RPMI8226 (cell line): Measurements from ENCODE around the gene TGFA.
"Not testable (repeated sequence)": the region's sequence is repeated elsewhere in the genome, so short reads cannot be mapped to it uniquely, and the experiment has no call there.

Experiments
- DNase-seq: peaks from one replicate; pipeline ENCODE4 v3.0.0-alpha.2; 2015

Gene TGFA

DNA sequence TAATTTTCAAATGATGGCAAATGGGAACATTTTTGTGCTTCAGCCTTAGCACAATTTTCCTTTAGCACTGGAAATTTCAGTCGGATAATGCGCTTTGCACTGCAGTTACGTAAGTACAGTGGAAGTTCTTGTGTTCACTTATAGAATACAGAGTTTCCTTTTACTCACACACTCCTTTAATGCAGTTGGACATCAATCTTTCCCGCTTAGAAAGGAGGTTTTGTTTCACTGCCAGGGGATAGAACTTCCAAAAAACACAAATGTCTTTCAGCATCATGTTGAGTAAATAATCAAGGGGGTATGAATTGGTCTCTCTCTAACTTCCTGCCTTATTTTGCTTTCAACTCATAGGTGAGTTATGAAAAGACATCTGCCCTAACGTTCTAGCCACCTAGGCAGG is 63.2 kb downstream of the TGFA start:
- DNase-seq = no peak

DNA sequence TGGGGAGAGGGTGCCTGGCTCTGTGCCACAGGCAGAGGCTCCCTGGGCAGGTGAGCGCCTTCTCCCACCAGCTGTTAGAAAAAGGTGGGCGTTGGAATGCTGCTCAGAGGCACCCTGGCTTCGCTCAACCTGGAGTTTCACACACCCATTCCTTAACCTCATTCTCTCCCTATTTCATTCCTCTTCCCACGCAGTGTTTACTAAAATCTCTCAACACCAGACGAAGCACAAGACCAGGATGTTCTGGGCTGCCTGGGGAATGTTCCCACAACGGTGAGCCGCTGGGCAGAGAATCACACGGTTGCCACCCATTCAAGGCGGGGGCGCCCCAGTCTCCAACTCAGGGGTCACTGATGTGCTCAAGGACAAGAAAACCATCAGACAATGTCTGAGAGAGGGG is 64.5 kb downstream of the TGFA start:
- DNase-seq = no peak

DNA sequence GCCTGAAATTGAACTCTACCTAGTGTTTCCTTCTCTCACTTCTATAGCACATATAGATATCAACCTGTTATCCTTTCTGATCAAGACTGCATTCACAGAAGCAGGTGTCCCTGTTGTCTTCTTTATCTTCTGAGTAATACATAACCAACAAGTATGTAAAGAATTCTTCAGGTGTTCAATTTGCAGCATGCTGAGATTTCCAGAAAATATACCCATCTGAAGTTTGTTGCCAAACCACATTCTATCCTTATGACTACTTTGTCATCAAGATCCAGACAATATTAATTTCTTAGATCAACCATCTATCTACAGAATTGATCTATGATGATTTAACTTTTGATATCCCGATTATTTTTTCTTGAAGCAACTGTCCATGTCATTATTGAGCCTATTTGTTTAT is 69.5 kb downstream of the TGFA start:
- no peak for DNase-seq

DNA sequence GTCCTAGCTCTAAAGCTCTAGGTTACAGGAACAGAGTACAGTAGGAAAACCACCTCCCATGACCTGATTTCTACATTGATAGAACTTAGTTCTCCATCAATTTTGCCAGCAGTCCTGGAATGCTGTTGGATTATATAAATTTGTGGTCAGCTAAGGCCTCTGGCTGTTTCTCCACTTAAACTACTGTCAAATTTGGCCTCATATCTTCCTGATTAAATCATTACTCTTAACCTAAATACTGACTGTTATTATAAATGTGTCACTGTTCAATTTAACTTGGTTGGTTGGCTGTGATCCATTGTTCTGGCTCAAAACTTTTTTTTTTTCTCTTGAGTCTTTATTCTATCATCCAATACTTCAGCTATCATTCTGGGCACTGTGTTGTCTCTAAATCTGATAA is 71.2 kb downstream of the TGFA start:
- DNase-seq = no peak

DNA sequence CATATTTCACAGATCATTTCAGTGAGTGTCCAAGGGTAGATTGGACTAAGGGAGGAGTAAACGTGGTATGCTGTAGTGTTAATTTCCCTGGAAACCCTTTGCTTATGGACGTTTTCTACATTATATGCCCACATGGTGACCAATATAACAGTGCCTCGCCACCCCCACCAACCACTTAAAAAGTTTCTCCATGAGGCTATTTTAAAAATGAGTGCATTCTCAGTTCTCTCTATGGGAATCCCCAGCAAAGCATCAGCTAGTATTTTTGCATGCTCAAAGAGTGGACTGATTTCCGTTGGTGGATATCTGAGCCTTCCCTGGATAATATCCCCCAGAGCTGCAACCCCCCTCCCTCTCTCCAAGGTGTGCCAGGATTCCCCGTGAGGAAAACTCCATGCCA is 73.2 kb downstream of the TGFA start:
- DNase-seq = no peak

DNA sequence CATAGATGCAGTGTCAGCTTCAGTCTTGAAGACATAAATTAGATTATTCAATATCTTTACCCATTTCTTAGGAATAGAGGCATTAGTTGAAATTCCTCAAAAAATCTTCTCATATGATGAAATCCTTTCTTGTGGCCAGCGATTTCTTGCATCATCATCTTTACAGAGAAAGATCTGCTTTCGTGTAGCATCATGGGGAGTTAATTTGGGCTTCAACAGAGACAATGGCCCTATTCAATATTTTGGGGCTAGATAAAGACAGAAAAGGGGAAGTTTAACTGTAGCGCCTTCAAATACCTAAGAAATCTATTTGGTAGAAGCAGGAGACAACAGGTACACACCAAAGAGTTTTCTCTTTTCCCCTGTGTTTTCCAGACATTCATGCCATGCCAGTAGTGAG is 73.8 kb downstream of the TGFA start:
- DNase-seq = no peak

DNA sequence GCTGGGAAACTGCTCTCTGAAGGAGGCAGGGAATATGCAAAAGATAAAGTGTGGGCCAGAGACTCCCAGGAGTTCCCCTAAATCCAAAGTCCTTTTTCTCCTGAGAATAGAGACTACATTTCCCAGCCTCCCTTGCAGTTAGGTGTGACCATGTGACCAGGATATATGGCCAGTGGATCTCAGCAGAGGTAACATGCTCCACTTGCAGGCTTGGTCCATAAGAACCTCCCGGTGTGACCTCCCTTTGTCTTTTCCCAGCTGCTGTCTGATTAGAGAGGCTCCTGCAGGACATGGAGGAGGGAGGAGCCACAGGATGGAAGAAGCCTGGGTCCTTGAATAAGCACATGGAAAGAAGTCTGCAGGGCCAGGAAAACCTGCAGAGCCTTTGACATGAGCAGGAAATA is 76.2 kb downstream of the TGFA start:
- no peak for DNase-seq

DNA sequence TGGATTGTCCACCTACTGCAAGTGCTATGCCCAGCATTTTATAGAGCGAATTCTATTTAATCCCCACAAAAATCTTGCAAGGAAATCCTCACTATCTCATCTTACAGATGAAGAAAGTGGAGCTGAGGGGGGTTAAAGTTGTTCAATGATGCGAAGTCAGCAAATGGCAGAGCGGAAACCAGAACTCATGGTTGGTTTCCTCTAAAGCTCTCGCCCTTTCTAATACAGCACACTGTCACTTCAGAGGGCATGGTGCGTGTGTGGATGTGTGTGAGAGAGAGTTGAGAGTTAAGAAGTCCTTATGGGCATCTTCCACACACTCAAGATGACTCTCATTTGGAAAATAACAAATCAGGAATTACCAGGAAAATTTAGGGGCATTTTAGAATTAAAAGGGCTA is 78.4 kb downstream of the TGFA start:
- DNase-seq = no peak

DNA sequence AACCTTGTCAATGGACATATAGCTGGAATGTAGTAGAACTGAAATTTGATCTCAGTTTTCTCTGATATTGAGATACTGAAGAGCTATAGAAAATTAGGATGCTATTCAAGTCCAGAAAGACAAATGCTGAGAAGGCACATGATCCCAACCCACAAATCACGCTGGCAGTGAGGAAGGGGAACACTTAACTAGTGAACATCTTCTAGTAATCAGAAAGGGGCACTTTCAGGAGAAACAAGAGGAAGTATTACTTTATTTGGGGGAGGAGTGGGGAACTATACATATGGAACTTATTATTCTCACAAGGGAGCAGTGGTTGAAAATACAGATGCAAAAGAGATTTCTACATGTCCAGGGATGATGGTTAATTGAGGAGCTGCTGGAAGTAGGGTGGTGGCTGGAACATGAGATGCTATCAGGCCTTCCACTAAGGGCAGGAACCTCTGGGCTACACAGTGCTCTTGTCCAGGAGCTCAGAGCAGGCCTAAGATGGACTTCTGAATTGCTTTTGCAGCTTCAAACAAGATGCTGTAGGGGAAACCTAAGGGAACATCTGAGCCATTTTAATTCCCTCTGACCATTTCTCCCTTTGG is 79.3 kb downstream of the TGFA start:
- DNase-seq = no peak

DNA sequence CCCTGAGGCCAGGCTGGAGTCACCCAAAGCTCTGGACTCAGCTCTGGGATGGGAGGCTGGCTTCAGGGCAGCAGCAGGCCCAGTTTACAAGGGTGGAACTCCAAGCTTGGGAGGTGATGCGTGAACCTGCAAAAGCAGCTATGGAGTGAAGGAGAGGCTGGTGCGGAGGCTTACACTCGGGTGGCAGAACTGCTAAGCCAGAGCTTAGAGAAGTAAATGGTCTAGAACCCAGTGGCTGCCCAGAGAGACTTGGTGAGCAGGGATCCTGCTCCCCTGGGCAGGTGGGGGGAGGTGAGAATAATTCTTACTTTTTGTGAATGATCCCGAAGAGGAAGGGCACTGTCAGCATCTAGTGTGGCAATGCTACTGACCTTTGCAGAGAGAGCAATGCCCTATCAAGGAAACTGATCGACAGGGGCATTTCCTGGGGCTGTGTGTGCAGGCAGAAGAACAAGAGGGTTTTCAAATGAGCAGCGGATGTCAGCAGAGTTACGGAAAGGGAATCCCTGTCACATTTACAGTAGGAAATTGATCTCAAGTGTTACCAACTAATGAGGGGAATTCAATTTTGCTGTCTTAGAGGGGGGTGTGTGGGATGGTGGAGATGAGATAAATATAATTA is 80.4 kb downstream of the TGFA start:
- DNase-seq = no peak

DNA sequence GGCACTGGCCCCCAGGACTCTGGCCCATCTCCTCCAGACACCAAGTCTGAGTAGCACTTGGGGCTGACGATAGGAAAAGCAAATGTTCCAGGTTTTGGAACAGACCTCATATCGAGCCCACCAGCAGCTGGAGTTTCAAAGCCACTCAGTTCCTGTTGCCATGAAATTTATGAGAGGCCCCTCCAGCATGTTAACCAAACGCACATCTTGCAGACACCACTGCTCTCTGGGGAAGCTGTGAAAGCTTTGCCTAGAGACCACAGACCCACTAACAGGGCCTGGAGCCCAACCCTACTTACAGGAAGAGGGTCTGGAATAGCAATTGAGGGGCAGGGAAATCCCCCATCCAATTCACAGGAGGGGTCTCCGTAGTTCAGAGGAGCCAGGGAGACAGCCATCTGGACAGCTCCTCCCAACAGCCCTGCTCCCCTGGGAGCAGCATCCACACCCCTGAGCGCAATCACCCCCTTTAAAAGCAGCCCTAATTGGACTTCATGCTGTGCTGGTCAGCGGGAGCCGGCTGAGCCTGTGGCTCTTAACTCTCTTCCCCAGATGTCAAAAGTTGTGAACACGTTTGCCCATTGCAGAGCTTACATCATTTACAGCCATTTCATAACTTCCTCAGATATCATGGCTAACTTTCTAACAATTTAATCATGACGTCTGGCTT is 81.3 kb downstream of the TGFA start:
- DNase-seq = no peak

DNA sequence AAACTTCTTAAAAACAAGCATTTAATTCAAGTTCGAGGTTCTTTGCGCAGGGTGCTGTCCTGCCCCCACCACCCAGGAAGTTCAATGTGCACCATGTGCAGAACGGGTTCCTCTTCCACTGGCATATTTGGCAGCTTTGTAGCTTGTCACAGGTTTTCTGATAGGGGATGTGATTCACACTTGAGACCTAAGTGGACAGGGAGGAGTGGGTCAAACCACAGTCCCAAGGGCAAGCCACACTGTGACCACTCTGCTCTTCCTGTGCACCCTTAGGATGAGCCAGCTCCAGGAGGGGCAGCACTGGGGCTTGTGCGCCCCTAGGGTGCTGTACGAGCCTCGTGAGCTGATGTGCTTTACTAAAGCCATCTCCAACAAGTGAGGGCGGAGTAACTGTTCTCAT is 82.5 kb downstream of the TGFA start:
- no peak for DNase-seq

DNA sequence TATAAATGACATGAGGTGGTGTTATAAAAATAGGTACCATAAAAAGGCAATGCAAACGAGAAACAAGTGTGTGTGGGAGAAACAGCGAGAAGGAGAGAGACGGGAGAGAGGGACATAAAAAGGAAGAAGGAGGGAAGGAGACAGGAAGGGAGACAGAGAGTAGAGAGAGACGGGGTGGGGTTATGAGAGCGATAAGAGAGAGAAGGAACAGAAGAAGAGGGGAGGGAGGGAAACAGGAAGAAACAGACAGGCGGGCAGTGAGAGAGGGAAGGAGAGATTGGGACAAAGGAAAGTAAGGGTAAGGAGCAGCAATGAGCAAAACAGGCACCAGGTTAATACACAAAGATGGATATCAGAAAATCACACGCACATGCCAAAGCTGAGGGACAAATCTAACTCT is 83.7 kb downstream of the TGFA start:
- no peak for DNase-seq

DNA sequence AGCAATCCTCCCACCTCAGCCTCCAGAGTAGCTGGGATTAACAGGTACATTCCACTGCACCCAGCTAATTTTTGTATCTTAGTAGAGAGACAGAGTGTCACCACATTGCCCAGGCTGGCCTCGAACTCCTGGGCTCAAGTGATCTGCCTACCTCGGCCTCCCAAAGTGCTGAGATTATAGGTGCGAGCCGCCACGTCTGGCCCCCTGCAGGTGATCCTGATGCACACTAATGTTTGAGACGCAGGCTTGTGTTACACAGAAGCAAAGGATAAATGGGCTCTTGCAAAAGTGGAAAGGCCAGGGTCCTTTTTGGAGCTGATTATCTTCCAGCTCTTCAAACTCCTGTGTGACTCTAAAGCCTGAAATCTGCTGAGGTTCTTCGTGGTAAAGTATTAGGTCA is 84.2 kb downstream of the TGFA start:
- DNase-seq = no peak

DNA sequence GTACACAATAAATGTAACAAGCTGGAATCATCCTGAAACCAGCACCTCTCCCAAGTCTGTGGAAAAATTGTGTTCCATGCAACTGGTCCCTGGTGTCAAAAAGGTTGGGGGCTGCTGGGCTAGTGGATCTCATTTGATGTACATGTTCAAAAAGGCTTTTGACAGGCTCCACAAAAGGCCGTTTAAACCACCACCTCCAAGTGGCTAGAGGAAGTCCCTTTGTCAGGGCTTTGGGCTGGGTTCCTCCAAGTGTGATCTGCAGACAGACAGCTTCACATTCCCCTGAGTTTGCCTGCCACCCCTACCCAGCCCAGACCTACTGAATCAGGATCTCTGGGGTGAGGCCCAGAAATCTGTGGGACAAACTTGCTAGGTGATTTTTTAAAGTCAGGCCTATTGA is 84.7 kb downstream of the TGFA start:
- DNase-seq = no peak

DNA sequence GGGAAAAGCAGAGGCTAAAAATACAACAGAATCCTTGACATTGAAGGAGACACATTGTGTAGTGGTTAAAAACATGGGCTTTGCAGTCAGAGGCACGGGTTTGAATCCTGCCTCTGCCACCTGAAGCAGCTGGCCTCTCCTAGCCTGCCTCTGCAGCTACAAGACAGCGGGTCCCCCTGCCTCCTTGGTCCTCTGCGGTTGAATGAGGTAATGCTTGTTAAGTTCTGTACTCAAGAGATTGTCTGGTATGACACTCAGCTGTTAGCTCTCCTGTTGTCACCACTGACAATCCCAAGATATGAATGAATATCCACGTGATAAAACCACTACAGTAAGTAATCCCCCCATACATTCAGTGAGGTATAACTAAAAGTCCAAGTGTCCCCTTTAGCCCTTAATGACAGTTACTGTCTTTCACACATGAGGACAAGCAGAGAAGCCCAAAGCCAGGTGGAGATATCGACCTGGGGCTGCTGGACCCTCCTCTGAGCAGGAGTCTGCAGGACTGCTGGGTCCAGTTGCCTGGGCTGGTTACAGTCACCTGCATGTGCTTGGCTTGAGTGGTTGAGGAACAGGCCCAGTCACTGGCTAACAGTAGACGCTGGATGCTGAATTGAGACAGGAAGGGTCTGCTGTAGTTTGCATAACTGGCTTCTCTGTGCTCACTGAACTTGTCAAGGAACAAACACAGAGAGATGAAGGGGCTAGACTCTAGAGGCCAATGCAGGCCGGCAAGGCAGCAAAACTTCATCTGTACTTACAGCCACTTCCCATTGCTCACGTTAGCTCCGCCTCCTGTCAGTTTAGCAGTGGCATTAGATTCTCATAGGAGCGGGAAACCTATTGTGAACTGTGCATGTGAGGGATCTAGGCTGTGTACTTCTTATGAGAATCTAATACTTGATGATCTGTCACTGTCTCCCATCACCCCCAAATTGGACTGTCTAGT is 85.5 kb downstream of the TGFA start:
- no peak for DNase-seq

DNA sequence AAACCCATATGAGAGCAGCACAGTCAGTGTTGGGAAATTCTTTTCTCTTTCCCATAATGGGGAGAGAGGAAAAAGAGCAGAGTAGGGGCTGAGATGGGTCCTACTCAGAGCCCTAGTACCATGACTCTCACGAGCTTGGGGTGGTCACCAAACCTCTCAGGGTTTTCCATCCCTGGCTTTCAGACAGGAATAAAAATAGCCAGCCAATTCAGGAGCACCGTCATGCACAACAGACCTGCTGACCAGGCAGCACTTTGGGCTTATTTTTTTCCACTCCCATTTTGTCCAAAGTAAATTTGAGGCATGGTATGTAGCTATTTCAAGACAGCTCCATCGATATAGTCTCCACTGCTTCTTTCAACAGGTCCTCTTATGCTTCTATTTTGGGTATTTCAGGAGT is 86.4 kb downstream of the TGFA start:
- DNase-seq = no peak

DNA sequence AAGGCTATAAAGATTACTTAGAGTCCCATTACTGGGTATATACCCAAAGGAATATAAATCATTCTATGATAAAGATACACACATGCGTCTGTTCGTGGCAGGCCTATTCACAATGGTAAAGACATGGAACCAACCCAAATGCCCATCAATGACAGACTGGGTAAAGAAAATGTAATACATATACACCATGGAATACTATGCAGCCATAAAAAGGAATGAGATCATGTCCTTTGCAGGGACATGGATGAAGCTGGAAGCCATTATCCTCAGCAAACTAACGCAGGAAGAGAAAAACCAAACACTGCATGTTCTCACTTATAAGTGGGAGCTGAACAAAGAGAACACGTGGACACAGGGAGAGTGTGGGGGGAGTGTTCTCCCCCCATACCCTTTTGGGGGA is 87.0 kb downstream of the TGFA start:
- DNase-seq = not testable (repeated sequence)

DNA sequence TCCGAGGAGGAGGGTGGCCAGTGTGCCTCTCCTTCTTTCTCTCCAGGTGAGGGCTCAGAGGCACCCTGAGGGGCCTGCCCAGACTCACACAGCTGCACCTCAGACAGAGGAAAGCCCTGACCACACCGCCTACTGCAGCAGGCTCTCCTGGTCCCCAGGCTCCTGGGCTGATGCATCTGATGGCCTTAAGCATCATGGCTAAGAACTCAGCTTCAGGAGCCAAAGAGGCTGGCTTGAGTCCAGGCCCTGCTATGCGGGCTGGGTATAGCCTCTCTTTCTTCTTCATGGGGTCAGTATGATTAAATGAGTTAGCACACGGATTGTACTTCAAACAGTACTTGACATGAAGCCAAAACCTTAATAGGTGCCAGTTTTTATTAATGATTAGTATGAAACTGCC is 89.6 kb downstream of the TGFA start:
- no peak for DNase-seq

DNA sequence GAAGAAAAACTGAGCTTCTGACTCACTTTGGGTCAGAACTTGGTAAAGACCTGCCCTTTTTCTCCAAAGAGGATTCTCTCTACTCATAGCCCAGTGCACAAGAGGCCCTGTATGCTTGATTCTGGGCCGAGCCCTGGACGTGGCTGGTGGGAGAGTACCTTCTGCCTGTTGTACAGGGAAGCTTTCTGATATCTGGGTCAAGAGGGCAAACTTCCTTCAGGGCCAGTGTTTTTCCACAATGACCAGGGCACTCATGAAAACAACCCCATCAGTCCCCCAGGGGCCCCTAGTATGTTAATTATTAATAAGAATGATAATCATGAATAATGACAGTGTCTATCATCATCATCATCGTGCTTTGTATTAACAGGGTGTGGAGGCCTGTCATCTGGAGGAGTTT is 90.0 kb downstream of the TGFA start:
- DNase-seq = no peak

DNA sequence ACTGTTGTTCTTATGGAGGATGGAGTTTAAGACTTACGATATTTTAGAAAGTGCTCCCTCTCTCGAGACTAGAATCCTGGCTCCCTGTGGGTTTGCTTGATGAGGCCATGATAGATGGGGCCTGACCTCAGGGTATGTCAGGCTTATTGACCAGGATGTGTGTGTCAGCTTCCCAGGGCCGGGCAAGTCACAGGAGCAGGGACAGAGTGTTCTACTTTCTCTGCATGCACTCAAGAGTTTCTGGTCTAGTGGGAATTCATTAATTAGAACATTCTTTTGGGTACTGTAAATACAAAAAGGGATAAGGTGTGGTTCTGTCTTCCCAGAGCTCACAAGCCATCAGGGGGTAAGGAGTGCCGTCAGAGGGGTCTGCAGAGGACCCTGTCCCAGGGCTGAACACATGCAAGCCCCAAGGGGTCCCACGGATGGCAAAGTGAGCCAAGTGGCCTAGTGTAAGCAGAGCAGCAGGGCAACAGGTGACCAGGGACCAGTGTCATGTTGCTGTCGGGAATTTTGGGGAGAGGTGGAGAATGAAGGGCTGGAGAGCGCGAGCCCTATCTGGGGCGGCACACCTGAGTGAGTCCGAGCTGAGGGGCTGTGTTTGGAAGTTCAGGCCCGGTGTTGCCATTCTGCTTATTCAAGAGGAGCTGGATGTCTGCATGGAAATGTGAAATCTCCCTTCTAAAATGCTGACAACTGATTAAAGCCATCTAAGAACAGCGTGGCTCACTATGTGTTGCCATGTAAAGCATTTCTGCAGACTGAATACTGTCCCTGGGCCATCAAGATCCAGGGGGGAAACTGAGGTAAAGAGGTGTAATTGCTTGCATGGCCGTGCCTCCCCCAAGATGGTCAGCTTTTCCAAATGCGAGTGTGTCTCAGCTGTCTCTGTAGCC is 91.4 kb downstream of the TGFA start:
- DNase-seq = no peak

DNA sequence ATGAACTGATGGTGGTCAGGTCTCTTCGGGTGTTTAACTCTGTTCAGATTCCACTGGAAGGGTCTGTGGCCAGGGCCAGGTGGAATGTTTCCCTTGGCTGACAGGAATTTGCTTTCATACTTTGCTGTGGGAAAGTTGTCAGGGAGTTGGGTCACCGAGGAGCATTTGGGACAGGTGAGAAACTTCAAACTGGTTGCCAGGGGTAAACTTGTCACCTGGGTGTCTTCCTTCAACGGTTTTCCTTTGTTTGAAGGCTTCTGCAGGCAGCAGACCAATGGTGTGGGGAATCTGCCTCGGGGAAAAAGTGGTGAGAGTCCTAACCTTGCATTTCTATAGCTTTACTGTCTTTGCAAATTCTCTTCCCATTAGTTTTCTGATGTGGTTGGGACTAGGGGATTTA is 92.2 kb downstream of the TGFA start:
- DNase-seq = no peak

DNA sequence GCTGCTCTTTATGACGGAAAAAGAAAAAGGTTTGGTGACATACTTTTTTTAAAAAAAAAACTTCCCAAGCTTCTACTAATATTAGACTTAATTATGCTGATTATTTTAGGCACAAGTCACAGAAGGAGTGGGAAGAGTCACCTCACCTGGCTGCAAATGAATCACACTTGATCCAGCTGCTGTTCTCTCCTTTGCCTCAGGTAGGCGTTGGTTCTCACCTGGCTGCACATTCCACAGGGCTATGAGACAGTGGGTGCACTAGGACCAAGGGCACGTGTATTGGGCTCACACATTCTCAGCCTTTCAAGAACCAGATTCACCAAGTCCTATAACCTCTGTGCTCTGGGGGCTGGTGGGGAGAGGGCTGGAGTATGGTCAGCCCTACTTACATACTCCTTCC is 93.3 kb downstream of the TGFA start:
- DNase-seq = no peak
